ENCODE measurements around the gene PGBD2.
A peak's percentile ranks its signal among the peaks of the same experiment; 100 is the strongest.
"Not testable (repeated sequence)": the region's sequence is repeated elsewhere in the genome, so short reads cannot be mapped to it uniquely, and the experiment has no call there.

Gene PGBD2

GRCh38 chr1:248886237-248886895, 19.7 kb upstream of the PGBD2 start:
- DNase-seq (ENCODE audit: low read depth), result peak; percentile 31
- in situ Hi-C loops (cut with HindIII; ENCODE audit: low sequenced_read_pairs), result no loop called here

GRCh38 chr1:248889914-248890243, 16.2 kb upstream of the PGBD2 start:
- in situ Hi-C loops (cut with HindIII; ENCODE audit: low sequenced_read_pairs); H3K4me3 ChIP-seq (ENCODE audit: low read depth, low read length); DNase-seq (ENCODE audit: low read depth): not testable (repeated sequence)

More at GRCh38 chr1:248886237-248886895, 19.7 kb upstream of the PGBD2 start:
- TF ChIP-seq CTCF (IDR thresholded peaks at IDR 0.05; ENCODE audit: low read depth, low read length, missing control alignments), result no peak
- H3K4me3 ChIP-seq (ENCODE audit: low read depth, low read length), result no peak overlapping the region

GRCh38 chr1:248890549-248891498, 15.2 kb upstream of the PGBD2 start:
- no peak for DNase-seq (ENCODE audit: low read depth)
- TF ChIP-seq CTCF (IDR thresholded peaks at IDR 0.05; ENCODE audit: low read depth, low read length, missing control alignments), result no peak
- in situ Hi-C loops (cut with HindIII; ENCODE audit: low sequenced_read_pairs), result no loop called here
- H3K4me3 ChIP-seq (ENCODE audit: low read depth, low read length), result no peak overlapping the region

GRCh38 chr1:248891758-248892157, 14.3 kb upstream of the PGBD2 start:
- no peak overlapping the region for H3K4me3 ChIP-seq (ENCODE audit: low read depth, low read length)
- in situ Hi-C loops (cut with HindIII; ENCODE audit: low sequenced_read_pairs), result no loop called here
- no peak for DNase-seq (ENCODE audit: low read depth)
- TF ChIP-seq CTCF (IDR thresholded peaks at IDR 0.05; ENCODE audit: low read depth, low read length, missing control alignments), result no peak

GRCh38 chr1:248892590-248892989, 13.4 kb upstream of the PGBD2 start:
- no peak for TF ChIP-seq CTCF (IDR thresholded peaks at IDR 0.05; ENCODE audit: low read depth, low read length, missing control alignments)
- no peak for DNase-seq (ENCODE audit: low read depth)
- H3K4me3 ChIP-seq (ENCODE audit: low read depth, low read length), result no peak overlapping the region
- in situ Hi-C loops (cut with HindIII; ENCODE audit: low sequenced_read_pairs), result no loop called here

GRCh38 chr1:248894837-248895236, 11.2 kb upstream of the PGBD2 start:
- in situ Hi-C loops (cut with HindIII; ENCODE audit: low sequenced_read_pairs), result no loop called here
- DNase-seq (ENCODE audit: low read depth), result no peak
- H3K4me3 ChIP-seq (ENCODE audit: low read depth, low read length), result no peak overlapping the region

More at GRCh38 chr1:248894837-248895236, 11.2 kb upstream of the PGBD2 start:
- TF ChIP-seq CTCF (IDR thresholded peaks at IDR 0.05; ENCODE audit: low read depth, low read length, missing control alignments), result no peak

All from astrocyte of the cerebellum (primary cell).